ENCODE data around the gene TEAD3.

TEAD3 gene

GRCh38 chr6:35474131-35474941 lies 22.5 kb downstream of the TEAD3 start:
- DNase-seq, result no peak

DNA sequence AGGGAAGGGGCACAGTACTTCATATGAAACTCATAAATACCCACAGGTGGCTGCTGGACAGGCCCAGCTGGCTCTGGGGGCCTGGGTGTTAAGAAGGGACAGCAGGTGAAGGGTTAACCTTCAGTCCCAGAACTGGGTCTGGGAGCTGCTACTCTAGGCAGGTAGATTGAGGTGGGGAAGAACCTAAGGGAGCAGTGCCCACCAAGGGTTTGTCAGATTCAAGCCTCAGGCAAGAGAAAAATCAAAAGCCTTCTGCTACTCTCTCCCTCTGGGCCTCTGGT lies 23.1 kb downstream of the TEAD3 start:
- DNase-seq, result no peak

- no peak for DNase-seq
These were observed 23.6 kb downstream of the TEAD3 start for GRCh38 chr6:35473075-35473849.

GRCh38 chr6:35471836-35472345 lies 25.0 kb downstream of the TEAD3 start:
- no peak for DNase-seq

- DNase-seq, result no peak
These were observed 26.2 kb downstream of the TEAD3 start for GRCh38 chr6:35470663-35471120.

DNA sequence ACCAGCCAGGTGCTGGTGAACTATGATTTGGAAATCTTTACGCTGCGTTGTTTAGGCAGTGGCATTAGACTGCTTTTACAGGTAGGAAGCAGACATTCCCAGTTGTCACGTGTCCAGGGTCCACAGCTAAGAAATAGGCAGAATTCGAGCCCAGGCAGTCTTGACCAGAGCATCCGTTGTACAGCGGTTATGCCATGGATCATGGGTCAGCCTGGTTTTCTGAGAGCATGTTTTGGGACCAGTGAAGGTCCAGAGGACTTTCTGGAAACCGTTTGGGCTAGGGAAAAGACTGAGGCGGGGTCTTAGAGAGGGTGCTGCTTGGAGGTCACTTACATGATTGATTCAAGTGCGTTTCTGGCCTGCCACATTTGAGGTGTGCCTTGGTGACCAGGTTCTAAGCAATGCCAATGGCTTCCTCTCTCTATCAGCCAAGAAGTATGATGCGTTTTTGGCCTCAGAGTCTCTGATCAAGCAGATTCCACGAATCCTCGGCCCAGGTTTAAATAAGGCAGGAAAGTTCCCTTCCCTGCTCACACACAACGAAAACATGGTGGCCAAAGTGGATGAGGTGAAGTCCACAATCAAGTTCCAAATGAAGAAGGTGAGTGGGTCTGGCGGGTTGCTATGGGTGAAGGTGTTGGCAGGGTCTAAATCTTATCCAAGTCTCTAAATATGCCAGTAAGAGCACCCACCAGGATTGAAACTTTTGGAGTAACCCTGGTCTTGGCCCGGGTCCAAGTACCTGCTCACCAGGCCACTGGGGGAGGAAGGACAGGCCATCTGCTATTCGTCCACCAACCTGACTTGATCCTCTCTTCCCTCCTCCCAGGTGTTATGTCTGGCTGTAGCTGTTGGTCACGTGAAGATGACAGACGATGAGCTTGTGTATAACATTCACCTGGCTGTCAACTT lies 26.9 kb downstream of the TEAD3 start:
- no peak for DNase-seq

DNA sequence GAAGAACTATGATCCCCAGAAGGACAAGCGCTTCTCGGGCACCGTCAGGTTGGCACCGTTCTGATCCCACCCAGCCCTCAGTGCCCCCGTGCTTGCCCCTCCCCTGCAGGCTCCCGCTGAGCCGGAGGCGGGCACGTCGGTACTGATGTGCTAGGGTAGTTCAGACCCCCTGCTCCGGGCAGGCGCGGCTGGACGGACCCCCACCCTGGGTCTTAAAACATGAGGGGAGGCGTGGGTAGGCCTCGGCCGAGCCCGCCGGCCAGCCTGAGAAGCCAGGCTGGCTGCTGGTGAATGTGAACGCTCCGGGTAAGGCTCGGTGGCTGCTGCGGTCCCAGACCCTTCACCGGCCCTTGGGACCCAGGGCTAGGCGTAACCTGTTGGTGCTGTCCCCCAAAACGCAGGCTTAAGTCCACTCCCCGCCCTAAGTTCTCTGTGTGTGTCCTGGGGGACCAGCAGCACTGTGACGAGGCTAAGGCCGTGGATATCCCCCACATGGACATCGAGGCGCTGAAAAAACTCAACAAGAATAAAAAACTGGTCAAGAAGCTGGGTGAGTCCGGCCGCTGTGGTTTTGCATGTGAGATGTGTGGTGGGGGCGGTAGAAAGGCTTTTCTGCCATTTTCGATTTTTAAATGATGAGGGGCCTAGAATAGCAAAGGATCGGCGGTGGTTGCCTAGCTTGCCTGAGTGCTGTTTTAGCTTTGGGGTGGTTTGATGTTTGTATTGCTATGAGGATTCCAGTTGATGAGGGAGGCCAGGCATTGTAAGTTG lies 27.7 kb downstream of the TEAD3 start:
- no peak for DNase-seq

DNA sequence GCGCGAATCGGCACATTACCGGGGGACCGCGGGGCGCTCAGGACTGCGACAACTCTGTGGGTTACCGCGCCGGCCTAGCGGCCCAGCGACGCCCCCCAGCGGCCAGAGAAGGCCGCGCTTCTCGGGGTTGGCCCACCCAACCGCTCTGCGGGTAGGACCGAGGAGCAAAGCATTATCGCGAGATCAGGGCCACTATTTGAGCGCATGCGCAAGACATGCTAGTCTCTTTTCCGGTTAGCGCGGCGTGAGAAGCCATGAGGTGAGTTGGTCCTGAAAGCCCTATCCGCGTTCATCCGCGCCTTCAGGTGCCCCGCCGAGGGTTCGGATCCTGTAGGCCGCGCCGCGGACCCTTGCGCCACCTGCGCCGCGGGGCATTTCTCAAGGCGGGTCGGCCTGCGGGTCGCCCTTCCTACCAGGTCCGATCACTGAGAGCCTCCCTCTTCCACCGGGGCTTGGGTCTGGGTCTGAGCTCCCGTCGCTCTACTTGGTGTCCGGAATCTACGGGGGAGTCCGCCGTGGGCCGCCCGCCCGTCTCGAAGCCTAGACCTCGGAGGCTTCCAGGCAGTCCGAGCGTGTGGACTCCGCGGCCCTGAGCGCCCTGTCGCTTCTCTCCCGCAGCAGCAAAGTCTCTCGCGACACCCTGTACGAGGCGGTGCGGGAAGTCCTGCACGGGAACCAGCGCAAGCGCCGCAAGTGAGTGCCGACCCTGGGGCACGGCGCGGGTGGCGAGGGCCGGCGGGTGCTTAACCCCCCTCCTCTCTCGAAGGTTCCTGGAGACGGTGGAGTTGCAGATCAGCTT lies 28.5 kb downstream of the TEAD3 start, which contains the start of gene RPL10A:
RPL10A (plus strand) TSS at position 221 of the 799 bp plus-strand sequence; CDS start at position 255, 34 bp downstream.
- peak; percentile 100 for DNase-seq

- DNase-seq, result no peak
These were observed 31.2 kb downstream of the TEAD3 start for GRCh38 chr6:35465646-35466045.

DNA sequence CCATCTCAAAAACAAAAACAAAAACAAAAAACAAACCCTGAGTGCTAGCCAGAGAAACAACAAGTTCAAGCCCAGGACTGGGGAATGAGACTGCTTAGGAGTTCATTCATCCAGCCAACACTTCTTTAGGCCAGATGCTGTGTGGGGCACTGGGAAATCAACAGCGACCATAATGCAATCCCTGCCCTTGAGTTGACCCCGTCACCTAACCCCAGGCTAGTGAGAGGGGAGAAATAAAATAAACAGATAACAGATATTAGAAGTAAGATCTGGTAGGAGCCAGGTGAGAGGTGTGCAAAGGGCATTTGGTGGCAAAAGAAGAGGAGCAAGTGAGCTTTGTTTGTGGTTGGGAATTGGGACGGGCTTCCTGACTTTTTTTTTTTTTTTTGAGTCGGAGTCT lies 33.6 kb downstream of the TEAD3 start:
- no peak for DNase-seq

DNA sequence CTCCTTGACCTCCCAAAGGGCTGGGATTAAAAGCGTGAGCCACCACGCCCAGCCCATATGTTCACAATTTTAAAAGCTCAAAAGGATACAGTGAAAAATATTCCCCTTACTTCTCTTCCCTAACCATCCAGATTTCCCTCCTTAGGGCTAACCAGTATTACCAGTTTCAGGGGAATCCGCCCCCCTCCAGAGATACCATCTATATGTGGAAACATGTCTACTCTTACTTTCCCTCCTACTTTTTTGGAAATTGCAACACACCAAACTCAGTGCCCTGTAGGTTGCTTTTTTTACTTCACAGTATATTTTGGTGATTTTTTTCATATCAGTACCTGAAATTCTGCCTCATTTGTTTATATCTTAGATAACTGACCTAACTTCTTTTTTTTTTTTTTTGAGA lies 35.6 kb downstream of the TEAD3 start:
- no peak for DNase-seq

DNA sequence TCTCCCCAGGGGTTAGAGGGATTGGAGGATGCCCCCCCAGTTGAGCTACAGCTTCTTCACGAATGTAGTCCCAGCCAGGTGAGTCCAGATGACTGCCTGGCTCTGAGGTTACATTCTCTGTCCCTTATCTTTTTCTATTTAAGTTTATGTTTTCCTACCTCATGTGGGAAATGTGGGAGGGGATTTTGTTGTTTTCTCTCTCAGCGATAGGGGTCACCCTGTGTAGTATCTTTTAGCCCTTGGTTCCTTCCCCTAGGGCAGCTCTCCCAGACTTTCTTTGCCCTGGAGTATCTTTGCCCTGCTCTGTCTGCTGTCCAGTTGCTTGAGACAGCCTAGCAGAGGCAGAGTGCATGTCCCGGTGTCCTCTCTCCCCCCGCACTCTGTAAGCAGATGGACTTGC lies 39.0 kb downstream of the TEAD3 start:
- no peak for DNase-seq

DNA sequence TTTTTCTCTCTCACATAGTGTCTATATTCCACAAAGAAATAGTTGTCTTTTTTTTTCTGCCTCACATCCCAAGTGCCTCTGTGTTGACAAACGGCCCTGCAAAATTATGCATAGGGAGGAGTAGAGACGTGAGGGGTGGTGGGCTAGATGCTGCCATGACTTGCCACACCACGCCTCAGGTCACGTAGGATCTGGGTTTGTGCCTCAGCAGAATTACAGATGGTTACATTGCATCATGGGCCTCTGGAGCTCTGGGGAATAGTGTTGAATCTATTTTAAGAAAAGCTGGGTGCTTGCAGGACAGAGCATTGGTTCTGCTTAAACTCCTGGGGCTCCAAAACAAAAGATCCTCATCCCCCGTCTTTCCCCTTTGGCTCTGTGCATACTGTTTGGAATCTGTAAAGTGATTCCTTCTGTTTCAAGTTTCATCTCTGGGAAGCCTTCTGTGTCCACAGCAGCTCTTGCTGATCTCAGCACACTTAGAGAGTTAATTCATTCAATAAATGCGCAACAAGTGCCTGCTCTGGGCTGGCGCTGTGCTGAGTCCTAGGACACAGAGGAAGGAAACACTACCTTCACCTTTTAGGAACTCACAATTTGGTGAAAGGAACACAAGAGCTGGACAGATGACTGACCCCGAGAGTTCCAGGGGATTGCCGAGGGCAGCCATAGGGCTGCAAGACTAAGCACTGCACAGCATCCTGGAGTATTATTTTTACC lies 42.3 kb downstream of the TEAD3 start:
- DNase-seq, result no peak

DNA sequence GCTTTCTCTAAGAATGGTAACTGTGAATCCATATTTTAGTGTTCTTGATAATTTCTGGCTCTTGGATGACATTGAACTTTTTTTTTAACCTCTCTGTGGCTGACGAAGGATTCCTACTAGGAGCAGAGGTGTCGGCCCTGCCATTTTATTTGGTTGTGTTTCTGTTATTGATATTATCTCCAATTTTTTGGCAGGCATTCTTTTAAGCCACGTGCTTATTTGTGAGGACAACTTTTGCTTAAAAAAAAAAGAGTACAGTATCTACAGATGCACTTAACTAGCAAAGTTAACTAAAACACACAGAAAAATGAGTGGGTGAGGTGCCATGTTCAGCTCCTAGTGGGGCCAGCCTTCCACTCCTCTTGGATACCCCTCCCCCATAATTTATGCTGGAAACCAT lies 43.6 kb downstream of the TEAD3 start:
- no peak for DNase-seq

- DNase-seq, result peak; percentile 98
These were observed 44.4 kb downstream of the TEAD3 start, which contains the start of gene FANCE for GRCh38 chr6:35452183-35453090. FANCE (plus strand) TSS chr6:35452338; CDS start chr6:35452546, 208 bp downstream.

- no peak for DNase-seq
These were observed 45.3 kb downstream of the TEAD3 start for GRCh38 chr6:35451354-35452182.

GRCh38 chr6:35449287-35449881 lies 47.5 kb downstream of the TEAD3 start:
- DNase-seq, result peak; percentile 87

GRCh38 chr6:35448191-35448590 lies 48.7 kb downstream of the TEAD3 start:
- peak; percentile 29 for DNase-seq

Data from eye (tissue), 1 donor.